ENCODE measurements around the gene MTERF4.

The MTERF4 gene

DNA sequence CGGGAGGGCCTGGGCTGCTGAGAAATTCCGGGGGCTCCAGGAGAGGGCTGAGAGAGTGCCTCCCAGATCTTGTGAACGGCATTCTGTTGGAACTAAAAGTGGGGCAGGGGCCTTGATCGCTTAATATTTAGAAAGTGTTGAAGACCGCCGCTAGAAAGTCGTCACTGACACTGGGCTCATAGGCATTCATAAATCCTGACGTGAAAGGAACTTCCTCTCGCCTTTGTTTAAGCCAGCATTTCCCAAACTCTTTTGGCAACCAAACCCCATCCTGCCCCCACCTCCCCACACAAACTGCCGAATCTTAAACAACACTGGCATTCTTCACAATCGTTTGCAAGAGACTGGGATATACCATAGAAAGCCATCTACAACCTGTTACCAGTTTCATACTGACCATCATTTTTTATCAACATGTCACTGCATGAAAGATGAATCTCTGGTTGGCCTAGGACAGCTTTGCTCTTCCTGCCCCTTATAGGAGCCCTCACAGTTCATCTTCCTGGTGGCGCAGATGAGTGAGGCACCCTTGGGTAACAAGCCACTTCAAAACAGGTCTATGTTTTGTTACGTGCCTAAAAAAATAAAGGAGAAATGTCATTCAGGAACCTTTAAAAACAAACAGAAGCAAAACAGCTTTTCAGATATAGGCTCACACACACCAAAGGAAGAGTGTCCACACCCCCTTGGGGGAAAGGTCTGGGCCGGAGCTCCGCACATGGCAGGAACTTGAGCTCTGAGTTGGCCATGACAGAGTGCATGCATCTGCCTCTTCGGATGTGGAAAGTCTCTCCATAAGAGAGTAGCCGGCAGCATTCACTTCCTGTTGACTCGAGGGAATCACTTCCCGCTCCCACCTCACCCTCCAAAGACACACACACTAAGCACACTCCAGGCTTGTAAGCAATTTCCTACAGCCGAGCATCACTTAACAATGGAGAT is 13.0 kb downstream of the MTERF4 start:
- DNase-seq (ENCODE audit: low read depth), result no peak
- no peak overlapping the region for H3K4me3 ChIP-seq (ENCODE audit: low read depth, low read length)
- TF ChIP-seq, protein P1, sequence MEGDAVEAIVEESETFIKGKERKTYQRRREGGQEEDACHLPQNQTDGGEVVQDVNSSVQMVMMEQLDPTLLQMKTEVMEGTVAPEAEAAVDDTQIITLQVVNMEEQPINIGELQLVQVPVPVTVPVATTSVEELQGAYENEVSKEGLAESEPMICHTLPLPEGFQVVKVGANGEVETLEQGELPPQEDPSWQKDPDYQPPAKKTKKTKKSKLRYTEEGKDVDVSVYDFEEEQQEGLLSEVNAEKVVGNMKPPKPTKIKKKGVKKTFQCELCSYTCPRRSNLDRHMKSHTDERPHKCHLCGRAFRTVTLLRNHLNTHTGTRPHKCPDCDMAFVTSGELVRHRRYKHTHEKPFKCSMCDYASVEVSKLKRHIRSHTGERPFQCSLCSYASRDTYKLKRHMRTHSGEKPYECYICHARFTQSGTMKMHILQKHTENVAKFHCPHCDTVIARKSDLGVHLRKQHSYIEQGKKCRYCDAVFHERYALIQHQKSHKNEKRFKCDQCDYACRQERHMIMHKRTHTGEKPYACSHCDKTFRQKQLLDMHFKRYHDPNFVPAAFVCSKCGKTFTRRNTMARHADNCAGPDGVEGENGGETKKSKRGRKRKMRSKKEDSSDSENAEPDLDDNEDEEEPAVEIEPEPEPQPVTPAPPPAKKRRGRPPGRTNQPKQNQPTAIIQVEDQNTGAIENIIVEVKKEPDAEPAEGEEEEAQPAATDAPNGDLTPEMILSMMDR (IDR thresholded peaks at IDR 0.05; ENCODE audit: control insufficient read depth, extremely low read depth, insufficient read depth), result no peak

DNA sequence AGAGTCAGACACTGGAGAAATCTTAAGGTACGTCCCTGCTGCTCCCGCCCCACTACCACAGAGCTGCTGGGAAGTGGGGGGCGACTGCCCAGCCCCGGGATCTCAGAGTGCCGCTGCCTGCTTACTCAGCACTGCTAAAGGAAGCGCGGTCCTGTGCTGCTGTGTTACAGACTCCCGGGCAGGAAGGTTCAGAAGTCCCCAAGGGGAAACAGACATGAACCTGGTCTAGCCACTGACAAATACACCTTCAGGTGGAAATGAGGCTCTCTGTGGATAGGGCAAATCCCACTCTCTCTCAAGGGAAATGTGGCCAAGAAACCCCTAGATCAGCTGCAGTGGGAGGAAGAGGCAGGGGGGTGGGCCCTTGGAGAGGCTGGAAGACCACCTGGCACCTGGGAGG is 13.7 kb downstream of the MTERF4 start:
- TF ChIP-seq, protein P1 (IDR thresholded peaks at IDR 0.05; ENCODE audit: control insufficient read depth, extremely low read depth, insufficient read depth), result no peak
- DNase-seq (ENCODE audit: low read depth), result no peak
- no peak overlapping the region for H3K4me3 ChIP-seq (ENCODE audit: low read depth, low read length)

DNA sequence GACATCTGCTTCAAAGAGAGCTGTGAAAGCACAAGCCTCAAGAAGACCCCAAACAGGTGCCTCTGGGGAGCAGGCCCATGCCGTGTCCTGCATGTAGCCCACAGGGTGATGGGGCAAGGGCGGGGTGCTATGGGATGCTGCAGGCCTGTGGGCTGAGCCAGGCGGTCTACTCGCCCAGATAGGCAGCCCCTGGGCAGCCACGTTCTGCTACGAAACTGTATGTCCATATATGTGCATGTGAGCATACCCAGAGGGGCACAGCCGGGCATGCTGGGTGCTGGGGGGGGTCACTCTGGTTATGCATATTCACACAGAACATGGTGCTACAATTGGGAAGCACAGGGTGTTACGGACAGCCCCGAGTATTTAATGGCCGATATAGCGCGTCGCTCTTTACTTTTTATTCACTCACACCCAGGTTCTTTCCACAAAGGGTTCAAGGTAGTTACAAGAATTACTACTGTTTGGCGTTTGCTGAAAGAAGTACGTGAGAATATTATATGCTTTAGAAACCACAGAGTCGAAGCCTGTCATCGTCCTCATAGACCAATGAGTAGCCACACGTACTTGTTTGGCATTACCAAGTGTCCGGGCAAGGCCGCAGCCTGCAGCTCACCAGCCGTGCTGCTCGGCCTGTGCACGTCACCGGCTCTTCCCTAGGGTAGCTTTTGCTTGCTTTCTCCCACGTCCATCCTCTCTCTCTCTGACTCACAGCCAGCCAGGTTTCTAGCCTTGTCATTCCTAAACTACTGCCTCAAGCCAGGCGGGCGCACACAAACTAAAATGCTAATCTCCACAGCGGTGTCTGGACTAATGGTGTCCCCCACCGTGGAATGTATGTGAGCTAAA is 14.4 kb downstream of the MTERF4 start:
- H3K4me3 ChIP-seq (ENCODE audit: low read depth, low read length), result no peak overlapping the region
- no peak for DNase-seq (ENCODE audit: low read depth)
- TF ChIP-seq, protein P1 (IDR thresholded peaks at IDR 0.05; ENCODE audit: control insufficient read depth, extremely low read depth, insufficient read depth), result no peak

DNA sequence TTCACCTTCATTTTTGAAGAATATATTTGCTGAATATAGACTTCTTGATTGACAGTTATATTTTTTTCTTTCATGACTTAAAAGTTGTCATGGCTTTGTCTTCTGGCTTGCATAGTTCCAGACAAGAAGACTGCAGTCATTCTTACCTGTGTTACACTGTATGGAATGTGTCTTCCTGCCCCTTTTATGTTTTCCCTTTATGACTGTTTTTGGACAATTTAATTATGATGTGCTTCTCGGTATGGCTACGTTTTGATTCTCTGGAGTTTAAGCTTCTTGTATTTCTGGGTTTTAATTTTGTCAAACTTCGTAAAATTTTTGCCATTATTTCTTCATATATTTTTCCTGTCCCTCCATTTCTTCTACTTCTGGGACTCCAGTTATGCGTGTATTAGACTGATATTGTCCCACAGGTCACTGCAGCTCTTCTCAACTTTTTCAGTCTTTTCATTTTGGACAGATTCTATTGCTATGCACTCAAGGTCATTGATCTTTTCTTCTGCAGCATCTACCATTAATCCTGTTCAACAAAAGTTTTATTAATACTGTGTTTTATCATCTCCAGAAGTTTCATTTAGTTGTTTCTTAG is 17.1 kb downstream of the MTERF4 start:
- DNase-seq (ENCODE audit: low read depth), result no peak
- TF ChIP-seq, protein P1 (IDR thresholded peaks at IDR 0.05; ENCODE audit: control insufficient read depth, extremely low read depth, insufficient read depth), result no peak

DNA sequence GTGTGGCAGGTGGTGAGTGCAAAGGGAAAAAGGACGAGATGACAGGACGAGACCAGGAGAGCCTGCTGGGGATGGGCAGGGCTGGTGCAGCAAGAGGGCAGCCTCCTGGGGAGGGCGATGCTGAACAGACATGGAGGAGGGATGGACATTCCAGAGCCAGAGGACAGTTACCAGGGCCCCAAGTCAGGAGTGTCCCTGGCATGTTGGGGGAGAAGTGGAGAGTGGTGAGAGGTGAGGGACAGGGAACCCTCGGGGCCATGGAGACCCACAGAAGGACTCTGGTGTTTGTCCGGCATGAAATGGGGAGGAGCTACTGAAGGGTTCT is 19.0 kb downstream of the MTERF4 start:
- TF ChIP-seq, protein P1 (IDR thresholded peaks at IDR 0.05; ENCODE audit: control insufficient read depth, extremely low read depth, insufficient read depth), result no peak
- no peak for DNase-seq (ENCODE audit: low read depth)
- H3K4me3 ChIP-seq (ENCODE audit: low read depth, low read length), result no peak overlapping the region

More for the DNA sequence above, 17.1 kb downstream of the MTERF4 start:
- H3K4me3 ChIP-seq (ENCODE audit: low read depth, low read length), result no peak overlapping the region

DNA sequence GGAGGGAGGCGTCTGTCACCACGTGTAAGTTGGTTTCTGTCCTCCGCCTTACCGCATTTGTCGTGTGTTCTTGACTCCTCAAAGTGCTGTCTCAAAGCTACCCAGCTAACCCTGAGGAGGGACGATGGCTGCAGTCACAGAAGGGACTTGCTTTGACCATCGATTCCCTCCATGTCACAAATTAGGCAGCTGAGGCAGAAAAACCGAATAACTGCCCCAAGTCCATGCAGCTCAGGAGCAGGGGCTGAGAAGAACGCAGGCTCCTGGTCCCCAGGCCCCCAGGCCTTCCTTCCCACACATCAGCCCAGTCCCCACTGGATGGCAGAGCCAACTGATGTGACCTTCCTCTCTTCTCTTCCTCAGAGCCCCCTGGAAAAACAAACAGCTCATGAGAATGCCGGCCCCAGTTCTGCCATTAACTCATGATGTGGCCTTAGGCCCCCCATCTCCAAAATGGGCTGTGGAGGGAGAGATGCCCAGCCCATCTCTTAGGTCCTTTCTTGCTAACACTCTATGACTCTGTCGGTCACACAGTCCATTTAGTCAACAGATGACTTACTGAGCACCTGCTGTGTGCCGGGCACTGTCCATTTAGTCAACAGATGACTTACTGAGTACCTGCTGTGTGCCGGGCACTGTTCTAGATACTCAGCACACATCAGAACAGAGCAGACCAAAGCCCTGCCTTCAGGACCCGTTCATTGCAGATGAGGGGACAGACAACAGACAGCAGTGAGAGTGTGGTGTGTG is 19.6 kb downstream of the MTERF4 start:
- DNase-seq (ENCODE audit: low read depth), result no peak
- H3K4me3 ChIP-seq (ENCODE audit: low read depth, low read length), result no peak overlapping the region
- TF ChIP-seq, protein P1 (IDR thresholded peaks at IDR 0.05; ENCODE audit: control insufficient read depth, extremely low read depth, insufficient read depth), result no peak

All from LNCaP clone FGC (cell line).